GM12872 (cell line): ENCODE measurements around the gene GBP7.

ENCODE experiments used
- CTCF ChIP-seq: IDR thresholded peaks from 3 replicates; pipeline ENCODE4 v1.5.1; 2011; ENCODE audit warnings: low read depth, mild to moderate bottlenecking, low read length, moderate library complexity; ENCODE audit not compliant: insufficient read depth

The GBP7 gene

GRCh38 chr1:89179343-89179742, 3.5 kb upstream of the GBP7 start:
- no peak for TF ChIP-seq CTCF

GRCh38 chr1:89176971-89177370, 1.2 kb upstream of the GBP7 start:
- no peak for TF ChIP-seq CTCF

- no peak for TF ChIP-seq CTCF
Observed at GRCh38 chr1:89174491-89174890, 1.3 kb downstream of the GBP7 start.

GRCh38 chr1:89172468-89173143, 3.2 kb downstream of the GBP7 start:
- no peak for TF ChIP-seq CTCF

- no peak for TF ChIP-seq CTCF
Observed at GRCh38 chr1:89171067-89171438, 4.8 kb downstream of the GBP7 start.

- no peak for TF ChIP-seq CTCF
Observed at GRCh38 chr1:89170170-89171066, 5.4 kb downstream of the GBP7 start.

GRCh38 chr1:89169166-89169565, 6.6 kb downstream of the GBP7 start:
- no peak for TF ChIP-seq CTCF
